EL (cell line): ENCODE measurements around the gene ACVRL1.

Experiments
- DNase-seq: peaks from one replicate; pipeline ENCODE4 v3.0.0-alpha.2; 2016

Gene ACVRL1

GRCh38 chr12:51944608-51945233, 37.4 kb downstream of the ACVRL1 start:
- no peak for DNase-seq

GRCh38 chr12:51947246-51947996, 40.1 kb downstream of the ACVRL1 start:
- DNase-seq: no peak

GRCh38 chr12:51948066-51948465, 40.8 kb downstream of the ACVRL1 start:
- DNase-seq: no peak

GRCh38 chr12:51949342-51950030, 42.2 kb downstream of the ACVRL1 start:
- DNase-seq: no peak

DNA sequence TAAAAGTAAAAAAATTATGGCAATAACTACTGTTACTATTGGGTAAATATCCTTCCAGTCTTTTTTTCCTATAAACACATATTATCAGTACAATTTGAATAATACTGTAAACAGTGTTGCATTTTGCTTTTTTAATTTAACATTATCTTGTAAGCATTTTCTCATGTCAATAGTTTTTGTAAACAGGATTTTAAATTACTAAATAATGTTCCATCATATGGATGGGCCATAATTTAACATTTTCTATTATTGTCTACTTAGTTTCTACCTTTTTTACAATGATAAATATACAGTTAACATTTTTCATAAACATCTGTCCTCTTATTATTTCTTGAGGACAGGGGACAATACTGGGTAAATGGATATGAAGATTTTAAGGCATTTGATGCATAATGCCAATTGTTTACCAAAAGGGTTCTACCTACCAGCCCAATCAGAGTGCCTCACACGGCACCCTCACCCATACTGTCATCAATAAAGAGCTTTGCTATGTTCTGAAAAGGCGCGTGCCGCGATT, 43.4 kb downstream of the ACVRL1 start:
- no peak for DNase-seq

GRCh38 chr12:51951199-51951842, 44.0 kb downstream of the ACVRL1 start, which contains the start of gene ACVR1B:
Gene ACVR1B (plus strand): TSS chr12:51951699. CDS start chr12:51951744, 45 bp downstream.
- peak; percentile 91 for DNase-seq

DNA sequence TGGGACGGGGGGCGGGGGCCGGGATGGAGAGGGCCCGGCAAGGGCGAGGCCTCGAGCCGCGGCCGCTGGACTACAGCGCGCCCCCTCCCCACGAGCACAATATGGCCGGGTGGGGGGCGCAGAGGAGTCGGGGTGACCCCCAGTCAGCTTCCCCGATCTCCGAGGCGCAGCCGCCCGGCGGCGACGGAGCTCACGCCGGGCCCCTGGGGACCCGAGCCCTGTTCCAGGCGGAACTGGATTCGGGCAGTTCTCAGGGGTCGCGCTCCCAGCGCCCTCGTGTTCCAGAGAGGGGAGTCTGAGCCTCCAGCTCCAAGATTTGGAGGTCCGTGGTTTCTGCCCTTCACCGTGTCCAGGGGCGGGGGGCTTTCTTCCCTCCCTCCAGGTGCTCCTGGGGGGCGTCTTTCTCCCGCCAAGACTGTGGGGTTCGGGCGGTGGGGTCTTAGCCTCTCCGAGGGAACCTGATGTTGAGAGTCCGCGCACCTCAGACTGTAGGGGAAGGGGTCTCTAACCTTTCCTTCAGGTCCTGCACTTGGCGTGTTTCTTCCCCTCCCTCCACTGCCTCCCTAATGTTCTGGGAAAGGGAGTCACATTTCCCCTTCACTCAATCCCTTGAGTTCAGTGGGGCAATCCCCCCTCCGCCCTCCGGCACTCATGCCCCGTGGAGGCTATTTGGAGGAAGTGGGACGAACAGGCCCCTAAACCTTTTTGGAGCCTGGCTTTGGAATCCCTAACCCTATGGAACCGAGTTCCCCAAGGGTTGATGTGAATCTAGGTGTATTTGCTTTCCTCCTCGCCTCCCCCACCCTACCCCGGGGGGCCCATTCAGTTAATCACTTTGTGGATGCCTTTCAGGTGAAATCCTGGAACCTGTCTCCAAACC, 44.8 kb downstream of the ACVRL1 start:
- DNase-seq: peak; percentile 26

GRCh38 chr12:51953089-51953488, 45.8 kb downstream of the ACVRL1 start:
- DNase-seq: no peak

- no peak for DNase-seq
These were observed 46.6 kb downstream of the ACVRL1 start for GRCh38 chr12:51953864-51954263.

- DNase-seq: no peak
These were observed 47.5 kb downstream of the ACVRL1 start for GRCh38 chr12:51954561-51955361.

- no peak for DNase-seq
These were observed 48.4 kb downstream of the ACVRL1 start for GRCh38 chr12:51955702-51956101.

GRCh38 chr12:51958542-51958941, 51.2 kb downstream of the ACVRL1 start:
- no peak for DNase-seq

- DNase-seq: no peak
These were observed 51.9 kb downstream of the ACVRL1 start for GRCh38 chr12:51959211-51959610.

GRCh38 chr12:51959921-51960320, 52.6 kb downstream of the ACVRL1 start:
- no peak for DNase-seq

DNA sequence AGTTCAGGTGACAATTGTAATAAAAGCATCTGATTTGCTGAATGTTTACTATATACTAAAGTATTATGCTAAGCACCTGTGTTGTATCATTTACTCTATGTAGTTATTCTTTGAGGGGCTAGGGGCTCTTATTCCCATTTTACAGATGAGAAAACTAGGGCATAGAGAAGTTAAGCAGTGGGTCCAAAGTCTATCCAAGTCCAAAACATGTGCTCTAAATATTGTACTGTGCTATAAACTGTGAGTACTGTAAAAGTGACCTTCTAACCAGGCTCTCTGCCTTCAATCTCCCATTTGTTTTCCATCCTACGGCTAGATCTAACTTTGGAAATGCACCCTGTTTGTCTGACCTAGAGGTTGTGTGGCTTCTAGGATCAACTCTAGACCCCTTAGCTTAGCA, 53.2 kb downstream of the ACVRL1 start:
- DNase-seq: no peak

DNA sequence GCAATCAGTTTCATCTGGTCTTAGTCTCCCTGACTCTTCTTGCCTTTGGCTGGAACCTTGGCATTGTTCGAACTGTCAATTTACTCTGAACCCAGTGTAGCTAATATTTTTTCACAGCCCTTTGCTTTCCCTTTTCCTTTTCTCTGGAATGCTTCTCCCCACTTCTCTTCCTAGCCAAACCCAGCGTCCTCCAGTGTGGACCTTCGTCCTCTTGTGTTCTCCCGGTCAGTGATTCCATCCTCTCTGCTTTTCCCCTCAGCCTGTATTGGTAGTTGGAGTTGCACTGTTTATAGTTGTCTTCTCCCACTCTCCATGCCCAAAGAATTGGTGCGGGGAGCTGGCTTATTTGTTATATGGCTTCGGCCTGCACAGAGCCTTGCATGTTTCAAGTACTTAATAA, 53.6 kb downstream of the ACVRL1 start:
- no peak for DNase-seq

- no peak for DNase-seq
These were observed 54.5 kb downstream of the ACVRL1 start for GRCh38 chr12:51961834-51962233.

GRCh38 chr12:51962737-51963136, 55.4 kb downstream of the ACVRL1 start:
- no peak for DNase-seq

- no peak for DNase-seq
These were observed 56.2 kb downstream of the ACVRL1 start for GRCh38 chr12:51963477-51963876.

- no peak for DNase-seq
These were observed 62.3 kb downstream of the ACVRL1 start for GRCh38 chr12:51969643-51970042.
